Measurements from ENCODE around the gene NCEH1.
"Not testable (repeated sequence)": the region's sequence is repeated elsewhere in the genome, so short reads cannot be mapped to it uniquely, and the experiment has no call there.

Gene NCEH1, protein sequence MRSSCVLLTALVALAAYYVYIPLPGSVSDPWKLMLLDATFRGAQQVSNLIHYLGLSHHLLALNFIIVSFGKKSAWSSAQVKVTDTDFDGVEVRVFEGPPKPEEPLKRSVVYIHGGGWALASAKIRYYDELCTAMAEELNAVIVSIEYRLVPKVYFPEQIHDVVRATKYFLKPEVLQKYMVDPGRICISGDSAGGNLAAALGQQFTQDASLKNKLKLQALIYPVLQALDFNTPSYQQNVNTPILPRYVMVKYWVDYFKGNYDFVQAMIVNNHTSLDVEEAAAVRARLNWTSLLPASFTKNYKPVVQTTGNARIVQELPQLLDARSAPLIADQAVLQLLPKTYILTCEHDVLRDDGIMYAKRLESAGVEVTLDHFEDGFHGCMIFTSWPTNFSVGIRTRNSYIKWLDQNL

DNA sequence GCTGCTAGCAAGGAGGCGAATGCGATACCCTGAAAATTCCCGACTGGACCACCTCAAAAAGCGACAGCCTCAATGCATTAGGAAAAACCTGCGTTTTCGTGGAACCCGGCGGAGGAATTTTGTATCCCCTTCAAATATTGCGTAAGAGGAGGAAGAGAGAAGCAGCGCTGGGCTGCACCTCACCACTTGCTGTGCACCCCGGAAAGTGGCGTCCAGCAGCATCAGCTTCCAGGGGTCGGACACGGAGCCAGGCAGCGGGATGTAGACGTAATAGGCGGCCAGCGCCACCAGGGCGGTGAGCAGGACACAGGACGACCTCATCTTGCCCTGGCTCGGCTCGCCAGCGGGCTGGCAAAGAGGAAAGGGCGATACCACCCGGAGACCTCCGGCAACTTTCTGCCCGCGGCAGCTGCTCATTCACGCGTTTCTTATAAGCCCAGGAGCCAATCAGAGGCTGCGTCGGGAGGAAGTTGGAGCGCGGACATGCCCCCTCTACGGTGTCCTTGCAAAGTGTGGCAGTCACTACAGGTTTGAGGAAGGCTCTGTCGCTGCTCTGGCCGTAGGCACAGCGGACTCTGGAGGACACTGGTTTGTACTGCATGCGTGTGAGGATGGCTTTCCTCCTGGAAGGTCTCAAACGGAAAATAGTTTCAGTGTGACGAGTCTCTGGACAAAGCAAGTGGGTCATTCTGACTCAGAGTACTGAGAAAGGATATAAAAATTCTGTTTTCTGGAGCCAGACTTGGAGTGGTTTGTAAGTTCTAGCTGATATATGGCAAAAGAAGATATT is at the start of gene NCEH1:
TSS of gene NCEH1 (minus strand) at position 404 of the 790 bp plus-strand sequence. CDS start at position 321, 83 bp downstream.
- peak; percentile 99 for DNase-seq (ENCODE audit: low read depth)

GRCh38 chr3:172760416-172760815 is 49.5 kb upstream of the NCEH1 start:
- peak; percentile 31 for DNase-seq (ENCODE audit: low read depth)

GRCh38 chr3:172753125-172753524 is 42.3 kb upstream of the NCEH1 start:
- DNase-seq (ENCODE audit: low read depth) = no peak

DNA sequence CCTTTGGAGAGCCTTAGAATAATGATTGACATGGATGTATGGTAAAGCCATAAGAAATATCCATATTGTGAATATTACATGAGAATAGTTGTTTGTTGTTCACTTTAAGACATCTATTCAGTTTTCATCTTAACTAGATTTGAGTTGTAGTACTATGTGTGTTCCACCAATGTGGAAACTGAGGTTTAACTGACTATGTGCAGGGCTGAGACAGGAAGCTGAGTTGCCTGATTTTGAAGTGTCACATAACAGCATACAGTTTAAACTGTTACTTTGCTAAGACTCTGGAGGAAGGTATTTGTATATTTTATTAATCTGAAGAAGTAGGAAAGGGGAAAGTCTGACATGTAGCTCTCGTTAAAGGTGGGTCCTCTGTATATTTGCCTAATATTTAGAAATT is 41.8 kb upstream of the NCEH1 start:
- DNase-seq (ENCODE audit: low read depth) = no peak

DNA sequence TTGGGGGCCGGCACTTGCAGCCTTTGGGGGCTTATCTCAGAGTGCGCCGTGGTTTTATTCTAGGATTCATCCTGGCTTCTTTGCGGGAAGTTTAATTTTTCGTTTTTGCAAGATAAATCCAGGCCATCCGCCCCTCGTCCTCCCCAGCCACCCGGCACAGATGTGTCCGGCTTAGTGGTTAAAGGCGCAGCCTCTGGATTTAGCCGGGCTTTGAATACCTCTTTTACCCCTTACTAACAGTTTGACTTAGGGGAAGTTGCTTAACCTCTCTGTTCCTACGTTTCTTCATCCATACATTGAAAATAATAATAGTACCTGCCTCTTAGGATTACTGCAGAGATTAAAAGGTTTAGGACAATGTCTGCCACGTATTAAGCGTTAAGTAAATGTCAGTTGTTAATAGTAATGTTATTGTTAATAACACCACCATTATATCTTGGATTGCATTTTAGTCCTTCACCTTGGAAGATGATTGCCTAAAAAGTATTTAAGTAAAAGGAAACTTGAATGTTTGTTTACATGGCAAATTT is 40.4 kb upstream of the NCEH1 start:
- no peak for DNase-seq (ENCODE audit: low read depth)

- peak; percentile 98 for DNase-seq (ENCODE audit: low read depth)
Observed at GRCh38 chr3:172750368-172751174, 39.7 kb upstream of the NCEH1 start, which contains the start of gene ECT2. ECT2 (plus strand) TSS chr3:172750726; CDS start chr3:172754531, 3,805 bp downstream.

DNA sequence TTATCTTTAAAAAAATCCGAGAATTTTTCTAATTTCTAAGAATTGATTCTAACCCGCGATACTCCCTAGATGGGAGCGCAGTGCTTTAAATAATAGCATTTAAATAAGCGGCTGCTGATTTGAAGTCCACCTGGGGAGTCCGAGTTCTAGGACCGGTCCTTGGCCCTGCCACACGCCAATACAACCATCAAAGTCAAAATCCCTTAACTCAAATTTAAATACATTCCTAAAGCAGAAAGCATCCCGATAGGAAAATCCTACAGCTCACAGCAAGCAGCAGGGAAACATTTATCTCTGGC is 39.2 kb upstream of the NCEH1 start:
- DNase-seq (ENCODE audit: low read depth) = no peak

GRCh38 chr3:172749230-172749965 is 38.5 kb upstream of the NCEH1 start:
- DNase-seq (ENCODE audit: low read depth) = peak; percentile 93

DNA sequence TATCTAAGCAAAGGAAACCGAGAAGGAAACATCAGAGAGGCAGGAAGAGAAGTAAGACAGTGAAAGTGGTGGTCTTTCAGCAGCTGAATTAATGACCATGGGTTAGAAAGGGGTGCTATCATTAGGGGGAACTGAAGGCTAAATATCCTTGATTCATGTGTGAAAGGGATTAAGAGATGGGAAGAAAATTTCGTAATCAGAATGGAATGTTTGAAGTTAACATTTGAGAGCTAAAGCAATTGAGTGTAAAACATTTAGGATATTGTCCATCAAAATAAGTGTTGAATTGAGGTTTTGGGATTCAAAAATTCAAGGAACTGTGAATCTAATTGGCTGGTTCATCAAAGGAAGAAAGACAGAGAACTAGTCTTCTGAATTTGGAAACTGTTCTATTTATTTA is 35.6 kb upstream of the NCEH1 start:
- no peak for DNase-seq (ENCODE audit: low read depth)

GRCh38 chr3:172739462-172739861 is 28.6 kb upstream of the NCEH1 start:
- no peak for DNase-seq (ENCODE audit: low read depth)

GRCh38 chr3:172735014-172735413 is 24.1 kb upstream of the NCEH1 start:
- DNase-seq (ENCODE audit: low read depth) = no peak

DNA sequence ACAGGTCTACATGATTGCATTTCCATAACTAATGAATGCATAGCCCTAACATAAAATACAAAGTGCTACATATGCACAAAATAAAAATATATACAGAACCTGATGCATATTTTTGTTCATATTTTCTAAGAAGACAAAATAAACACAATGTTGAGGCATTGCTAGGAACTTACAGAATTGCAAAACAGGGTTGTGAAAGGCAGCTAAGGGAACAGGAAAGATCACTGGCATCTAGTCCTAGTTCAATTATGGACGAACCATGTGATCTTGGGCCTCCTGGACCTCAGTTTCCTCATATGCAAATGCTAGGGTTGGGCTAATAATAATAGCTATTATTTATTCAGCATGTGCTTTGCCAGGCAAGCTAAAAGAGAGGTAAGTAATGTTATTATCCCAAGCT is 15.5 kb upstream of the NCEH1 start:
- DNase-seq (ENCODE audit: low read depth) = no peak

- not testable (repeated sequence) for DNase-seq (ENCODE audit: low read depth)
Observed at GRCh38 chr3:172722536-172723040, 11.7 kb upstream of the NCEH1 start.

DNA sequence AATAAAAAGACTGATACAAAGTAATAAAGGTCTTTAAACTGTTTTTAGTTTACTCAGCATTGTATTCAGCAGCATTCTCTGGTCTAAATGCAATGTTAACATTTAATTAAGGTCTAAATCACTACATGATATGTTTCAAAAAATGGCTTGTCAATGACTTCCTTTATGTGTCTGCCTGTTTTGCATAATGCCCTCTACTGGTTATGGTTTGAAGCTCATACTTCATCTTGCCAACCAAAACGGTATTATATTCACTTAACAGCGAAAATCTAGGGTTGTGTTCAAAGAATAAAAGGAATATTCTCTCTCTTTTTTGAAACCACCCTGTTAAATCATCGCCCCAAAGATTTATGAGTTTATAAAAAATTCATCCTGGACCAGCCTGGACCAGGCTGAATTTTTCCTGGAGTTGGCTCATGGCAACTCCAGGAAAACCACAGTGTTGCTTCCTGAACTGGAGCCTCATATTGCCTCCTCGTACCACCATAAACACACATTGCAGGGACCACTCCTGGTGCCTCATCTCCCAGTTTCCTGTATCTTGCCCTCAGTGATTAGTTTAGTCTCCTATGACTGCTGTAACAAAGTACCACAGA is 6.7 kb upstream of the NCEH1 start:
- no peak for DNase-seq (ENCODE audit: low read depth)

DNA sequence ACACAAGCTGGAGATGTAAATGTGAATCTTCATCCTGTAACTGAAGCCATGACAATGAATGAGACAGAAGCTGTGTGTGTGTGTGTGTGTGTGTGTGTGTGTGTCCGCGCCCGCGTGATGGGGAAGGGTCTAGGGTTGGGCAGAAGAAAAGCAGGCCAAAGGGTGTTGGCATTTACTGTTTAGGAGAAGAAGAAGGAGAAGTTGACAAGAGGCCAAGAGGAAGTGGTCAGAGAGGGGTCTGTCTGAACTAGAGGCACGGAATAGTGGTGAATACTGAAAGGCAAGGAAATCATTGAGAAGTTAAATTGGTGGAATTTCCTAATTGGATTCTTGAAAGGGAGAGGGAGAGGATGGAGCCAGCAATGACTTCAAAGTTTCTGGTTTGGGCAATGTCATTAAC is 5.6 kb upstream of the NCEH1 start:
- DNase-seq (ENCODE audit: low read depth) = no peak

DNA sequence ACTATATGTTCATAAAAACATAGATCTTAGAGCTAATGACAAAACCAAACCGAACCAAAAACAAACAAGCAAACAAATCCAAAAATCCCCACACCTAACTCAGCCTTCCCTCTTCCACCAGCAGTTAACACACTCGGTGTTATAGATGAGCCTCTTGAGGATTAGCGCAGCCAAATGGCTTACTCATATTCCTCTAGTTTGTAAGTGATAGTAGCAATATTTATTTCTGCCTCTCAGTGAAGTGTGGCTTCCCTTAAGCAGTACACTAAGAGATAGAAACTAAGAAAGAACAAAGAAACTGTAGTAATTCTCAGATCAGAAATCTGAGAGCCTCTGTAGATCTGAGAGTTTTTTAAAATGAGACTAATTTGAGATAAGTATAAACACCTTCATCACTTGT is 2.4 kb upstream of the NCEH1 start:
- DNase-seq (ENCODE audit: low read depth) = no peak

DNA sequence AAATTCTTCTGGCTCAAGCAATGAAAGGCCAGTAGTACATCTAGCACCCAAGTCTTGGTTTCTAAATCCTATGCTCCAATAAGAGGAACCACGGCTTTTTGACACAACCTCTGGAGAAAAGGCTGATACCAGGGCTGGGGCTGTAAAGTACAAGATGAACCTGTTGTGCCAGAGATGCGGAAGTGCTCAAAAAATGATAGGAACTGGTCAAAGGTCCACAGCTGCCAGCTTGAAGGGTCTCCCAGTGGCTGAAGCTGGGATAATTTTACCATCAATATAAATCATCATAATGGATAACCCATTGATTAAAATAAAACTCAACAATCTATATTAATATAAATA is 558 bp upstream of the NCEH1 start:
- no peak for DNase-seq (ENCODE audit: low read depth)

- no peak for DNase-seq (ENCODE audit: low read depth)
Observed at GRCh38 chr3:172709774-172710663, 848 bp downstream of the NCEH1 start.

- no peak for DNase-seq (ENCODE audit: low read depth)
Observed at GRCh38 chr3:172708921-172709773, 1.7 kb downstream of the NCEH1 start.
